HFF-Myc (cell line): ENCODE data around the gene CXCR6.

Source experiments
- DNase-seq: peaks from one replicate; pipeline ENCODE4 v3.0.0-alpha.2; 2011; ENCODE audit warnings: low read depth; ENCODE audit errors: extremely low read depth
- H3K4me3 ChIP-seq: replicated peaks from 2 replicates; pipeline ENCODE4 v1.5.1; 2011; ENCODE audit warnings: low read depth, mild to moderate bottlenecking, control low read depth, low read length
- TF ChIP-seq, protein P1 (sequence below): IDR thresholded peaks from 2 replicates; pipeline ENCODE4 v1.5.1; 2012; ENCODE audit warnings: mild to moderate bottlenecking, low read depth, low read length, control low read depth; ENCODE audit errors: missing control alignments

Gene CXCR6

DNA sequence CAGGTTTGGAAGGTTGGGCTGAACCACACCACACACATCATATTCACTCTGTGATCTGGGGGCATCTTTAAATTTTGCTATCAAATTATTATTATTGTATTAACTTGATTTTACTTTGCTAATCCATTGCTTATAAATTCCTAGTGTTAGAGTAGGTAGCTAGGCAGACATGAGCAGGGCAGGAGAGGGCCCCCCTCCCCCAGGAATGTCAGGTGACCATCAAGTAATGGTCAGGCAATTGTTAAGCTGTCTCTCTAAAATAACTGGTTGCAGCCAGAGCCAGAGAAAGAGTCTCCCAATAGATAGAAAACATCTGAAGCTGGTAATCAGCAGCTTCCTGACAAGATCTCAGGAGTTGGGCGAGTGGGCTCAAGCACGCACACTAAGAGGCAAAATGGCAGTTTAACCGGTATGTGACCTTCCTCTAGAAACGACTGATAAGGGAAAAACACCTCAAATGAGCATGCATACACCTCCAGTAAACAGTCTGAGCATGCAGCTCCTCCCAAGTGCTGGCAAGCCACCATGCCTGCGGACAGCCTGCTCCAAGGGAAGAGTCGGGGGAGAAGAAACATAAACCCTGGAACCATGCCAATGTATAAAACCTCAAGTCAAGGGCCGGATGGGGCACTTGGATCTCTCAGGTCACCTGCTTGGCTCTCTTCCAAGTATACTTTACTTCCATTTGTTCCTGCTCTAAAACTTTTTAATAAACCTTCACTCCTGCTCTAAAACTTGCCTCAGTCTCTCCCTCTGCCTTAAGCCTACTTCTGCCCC lies 3.1 kb upstream of the CXCR6 start:
- no peak overlapping the region for H3K4me3 ChIP-seq
- no peak for DNase-seq
- TF ChIP-seq, protein P1, sequence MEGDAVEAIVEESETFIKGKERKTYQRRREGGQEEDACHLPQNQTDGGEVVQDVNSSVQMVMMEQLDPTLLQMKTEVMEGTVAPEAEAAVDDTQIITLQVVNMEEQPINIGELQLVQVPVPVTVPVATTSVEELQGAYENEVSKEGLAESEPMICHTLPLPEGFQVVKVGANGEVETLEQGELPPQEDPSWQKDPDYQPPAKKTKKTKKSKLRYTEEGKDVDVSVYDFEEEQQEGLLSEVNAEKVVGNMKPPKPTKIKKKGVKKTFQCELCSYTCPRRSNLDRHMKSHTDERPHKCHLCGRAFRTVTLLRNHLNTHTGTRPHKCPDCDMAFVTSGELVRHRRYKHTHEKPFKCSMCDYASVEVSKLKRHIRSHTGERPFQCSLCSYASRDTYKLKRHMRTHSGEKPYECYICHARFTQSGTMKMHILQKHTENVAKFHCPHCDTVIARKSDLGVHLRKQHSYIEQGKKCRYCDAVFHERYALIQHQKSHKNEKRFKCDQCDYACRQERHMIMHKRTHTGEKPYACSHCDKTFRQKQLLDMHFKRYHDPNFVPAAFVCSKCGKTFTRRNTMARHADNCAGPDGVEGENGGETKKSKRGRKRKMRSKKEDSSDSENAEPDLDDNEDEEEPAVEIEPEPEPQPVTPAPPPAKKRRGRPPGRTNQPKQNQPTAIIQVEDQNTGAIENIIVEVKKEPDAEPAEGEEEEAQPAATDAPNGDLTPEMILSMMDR, result no peak

DNA sequence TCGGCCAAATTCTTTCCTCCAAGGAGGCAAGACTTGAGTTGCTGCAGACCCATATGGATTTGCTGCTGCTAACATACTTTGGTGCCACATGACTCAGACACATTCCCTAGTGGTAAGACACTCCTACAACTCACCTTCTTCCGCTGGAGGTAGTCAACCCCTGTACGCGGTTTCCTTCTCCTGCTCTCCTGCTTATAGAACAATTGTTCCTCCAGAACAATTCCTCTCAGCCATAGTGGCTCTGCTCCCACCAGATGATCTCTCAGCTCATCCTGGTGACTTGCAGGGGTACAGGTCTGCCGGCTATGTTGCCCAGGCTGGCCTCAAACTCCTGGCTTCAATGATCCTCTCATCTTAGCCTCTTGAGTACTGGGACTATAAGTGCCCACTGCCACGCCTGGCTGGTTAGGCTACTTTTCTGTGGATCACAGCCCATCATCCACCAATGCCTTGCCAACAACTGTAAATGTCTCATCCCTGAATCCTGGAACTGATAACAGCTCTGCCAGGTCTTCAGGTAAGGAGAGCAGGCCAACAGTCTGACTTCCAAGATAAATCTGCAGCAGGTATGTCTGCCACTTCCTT lies 2.4 kb upstream of the CXCR6 start:
- DNase-seq, result no peak
- TF ChIP-seq, protein P1, result no peak
- H3K4me3 ChIP-seq, result no peak overlapping the region

DNA sequence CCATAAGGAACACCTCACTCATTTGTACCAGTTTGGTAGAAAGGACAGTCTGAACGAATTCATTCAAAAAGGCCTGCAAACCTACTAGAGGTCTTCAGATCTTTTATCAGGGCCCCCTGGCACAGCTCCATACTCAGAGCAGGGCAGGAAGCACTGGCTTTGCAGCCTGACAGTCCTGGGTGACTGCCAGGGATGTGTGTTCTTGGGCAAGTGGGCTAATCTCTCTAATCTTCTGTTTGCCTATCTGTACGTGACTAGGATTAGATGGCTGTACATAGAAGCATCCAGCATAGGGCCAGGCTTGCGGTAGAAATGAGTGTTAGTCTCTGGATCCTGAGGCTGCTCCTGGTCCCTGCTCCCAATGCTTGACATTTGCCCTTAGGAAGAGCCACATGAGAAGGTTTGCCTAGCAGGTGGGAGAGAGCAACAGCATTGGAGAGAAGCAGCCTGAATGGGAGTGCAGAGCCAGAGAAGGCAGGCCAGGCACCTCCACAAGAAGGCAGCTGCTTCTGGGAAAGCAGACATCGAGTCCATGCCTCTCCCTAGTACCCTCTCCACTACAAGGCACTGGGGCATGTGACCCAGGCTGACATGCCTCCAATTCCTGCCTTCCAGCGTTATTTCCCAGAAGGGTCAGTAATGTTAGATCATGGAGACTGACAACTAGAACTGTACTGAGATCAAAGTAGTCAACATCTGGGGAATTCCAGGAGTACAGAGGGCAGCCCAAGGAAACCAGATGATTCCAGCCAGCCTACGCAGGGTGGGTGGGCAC lies 1.0 kb upstream of the CXCR6 start:
- no peak overlapping the region for H3K4me3 ChIP-seq
- TF ChIP-seq, protein P1, result no peak
- DNase-seq, result no peak

DNA sequence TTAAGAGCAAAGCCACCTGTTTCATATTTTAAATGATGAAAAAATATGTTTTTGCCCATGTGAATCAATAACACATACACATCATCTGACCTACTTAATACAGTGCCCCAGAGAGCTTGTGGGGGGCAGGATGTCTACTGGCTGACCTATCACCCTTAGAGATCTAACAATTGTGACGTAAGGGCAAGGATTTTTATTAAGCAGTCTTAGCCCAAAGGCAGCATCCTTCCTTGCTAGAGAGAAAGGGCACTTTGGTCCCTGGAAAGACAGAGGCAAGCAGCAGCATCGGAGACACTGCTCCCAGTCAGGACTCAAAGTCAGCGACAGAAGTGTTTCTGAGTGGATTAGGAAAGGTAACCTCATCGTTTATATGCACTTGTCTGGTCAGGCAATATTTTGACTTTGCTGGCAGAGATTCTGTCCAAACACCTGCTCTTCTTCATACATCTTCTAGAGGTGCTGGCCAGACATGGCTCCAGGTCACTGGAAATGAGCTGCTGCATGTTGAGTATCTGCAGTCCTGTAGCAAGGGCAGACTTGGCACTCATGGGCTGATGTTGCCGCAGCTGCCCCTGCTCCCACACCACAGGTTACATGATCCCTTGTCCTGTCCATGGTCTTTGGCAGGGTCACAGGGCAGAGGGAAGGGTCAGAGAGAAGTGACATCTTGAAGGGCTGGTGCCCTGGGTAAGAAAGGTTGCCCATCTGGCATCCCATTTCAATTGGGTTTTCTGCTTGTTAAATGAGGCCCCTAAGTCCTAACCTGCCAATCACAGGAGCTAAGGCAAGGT lies 1.8 kb downstream of the CXCR6 start:
- TF ChIP-seq, protein P1, result no peak
- H3K4me3 ChIP-seq, result no peak overlapping the region
- no peak for DNase-seq

DNA sequence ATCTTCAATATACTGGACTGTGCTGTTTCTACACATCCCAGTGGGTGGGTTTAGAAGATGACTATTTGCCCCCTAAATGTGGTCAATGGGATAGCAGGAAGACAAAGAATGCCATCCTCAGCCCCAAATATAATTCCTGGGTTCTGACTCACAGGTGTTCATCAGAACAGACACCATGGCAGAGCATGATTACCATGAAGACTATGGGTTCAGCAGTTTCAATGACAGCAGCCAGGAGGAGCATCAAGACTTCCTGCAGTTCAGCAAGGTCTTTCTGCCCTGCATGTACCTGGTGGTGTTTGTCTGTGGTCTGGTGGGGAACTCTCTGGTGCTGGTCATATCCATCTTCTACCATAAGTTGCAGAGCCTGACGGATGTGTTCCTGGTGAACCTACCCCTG lies 3.0 kb downstream of the CXCR6 start:
- TF ChIP-seq, protein P1, result no peak
- no peak for DNase-seq
- no peak overlapping the region for H3K4me3 ChIP-seq

DNA sequence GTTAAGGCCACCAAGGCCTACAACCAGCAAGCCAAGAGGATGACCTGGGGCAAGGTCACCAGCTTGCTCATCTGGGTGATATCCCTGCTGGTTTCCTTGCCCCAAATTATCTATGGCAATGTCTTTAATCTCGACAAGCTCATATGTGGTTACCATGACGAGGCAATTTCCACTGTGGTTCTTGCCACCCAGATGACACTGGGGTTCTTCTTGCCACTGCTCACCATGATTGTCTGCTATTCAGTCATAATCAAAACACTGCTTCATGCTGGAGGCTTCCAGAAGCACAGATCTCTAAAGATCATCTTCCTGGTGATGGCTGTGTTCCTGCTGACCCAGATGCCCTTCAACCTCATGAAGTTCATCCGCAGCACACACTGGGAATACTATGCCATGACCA lies 3.6 kb downstream of the CXCR6 start:
- TF ChIP-seq, protein P1, result no peak
- DNase-seq, result no peak
- H3K4me3 ChIP-seq, result no peak overlapping the region
